K562 treated with DMSO at 1 percent for 48 hours (cell line): Measurements from ENCODE around the gene TAF7. TPM values are rescaled to one million over a fixed set of nuclear protein-coding genes. Genes with fewer than 3 reads are reported as not detected.

Experiments
- total RNA-seq: library from RNA; unstranded; fragments of 300-600 nt; gene quantifications from 2 replicates; pipeline ENCODE4 v1.2.3, GENCODE V29; 2022; ENCODE audit warnings: low replicate concordance; ENCODE audit errors: extremely low read depth

Gene TAF7
- not detected in 2 replicates for total RNA-seq

GRCh38 chr5:141320225-141321169 lies at the start of gene TAF7:
Gene TAF7 (minus strand): TSS chr5:141320784. CDS start chr5:141320044, 740 bp downstream.

DNA sequence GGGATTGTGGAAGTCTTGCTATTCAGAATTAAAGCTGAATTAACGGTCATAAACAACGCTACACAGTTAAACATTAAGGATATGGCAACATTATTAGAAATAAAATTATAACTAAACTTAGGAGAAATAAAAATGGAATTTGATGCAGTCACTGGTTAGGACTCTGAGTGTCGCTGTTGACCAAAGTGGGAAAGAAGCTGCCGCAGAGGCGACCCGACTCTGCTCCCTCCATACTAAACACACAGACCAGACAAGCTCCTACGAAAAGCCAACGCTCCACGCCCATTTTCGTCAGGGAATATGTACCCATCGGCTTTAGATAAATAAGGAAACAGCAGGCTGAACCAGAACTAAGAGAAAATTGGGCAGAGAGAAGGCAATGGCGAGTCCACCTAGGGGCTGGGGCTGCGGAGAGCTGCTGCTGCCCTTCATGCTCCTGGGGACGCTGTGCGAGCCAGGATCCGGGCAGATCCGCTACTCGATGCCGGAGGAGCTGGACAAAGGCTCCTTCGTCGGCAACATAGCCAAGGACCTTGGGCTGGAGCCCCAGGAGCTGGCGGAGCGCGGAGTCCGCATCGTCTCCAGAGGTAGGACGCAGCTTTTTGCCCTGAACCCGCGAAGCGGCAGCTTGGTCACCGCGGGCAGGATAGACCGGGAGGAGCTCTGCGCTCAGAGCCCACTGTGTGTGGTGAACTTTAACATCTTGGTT lies 43.5 kb upstream of the TAF7 start, which contains the start of gene PCDHGA5:
Gene PCDHGA5 (plus strand): TSS at position 211 of the 709 bp plus-strand sequence. CDS start 169 bp downstream, at position 380.

GRCh38 chr5:141359790-141360426 lies 39.3 kb upstream of the TAF7 start, which contains the start of gene PCDHGB2:
Gene PCDHGB2 (plus strand): TSS chr5:141359994. CDS start chr5:141360136, 142 bp downstream.

GRCh38 chr5:141354900-141355469 lies 34.4 kb upstream of the TAF7 start, which contains the start of gene PCDHGA4:
Gene PCDHGA4 (plus strand): TSS chr5:141355021. CDS start chr5:141355108, 87 bp downstream.

GRCh38 chr5:141349917-141350619 lies 29.5 kb upstream of the TAF7 start, which contains the start of gene PCDHGB1:
Gene PCDHGB1 (plus strand): TSS chr5:141350099. CDS start chr5:141350261, 162 bp downstream.

GRCh38 chr5:141343242-141343952 lies 22.8 kb upstream of the TAF7 start, which contains the start of gene PCDHGA3:
Gene PCDHGA3 (plus strand): TSS chr5:141343829. CDS start chr5:141344034, 205 bp downstream.

GRCh38 chr5:141338538-141339306 lies 18.1 kb upstream of the TAF7 start, which contains the start of gene PCDHGA2:
Gene PCDHGA2 (plus strand): TSS chr5:141338760.

DNA sequence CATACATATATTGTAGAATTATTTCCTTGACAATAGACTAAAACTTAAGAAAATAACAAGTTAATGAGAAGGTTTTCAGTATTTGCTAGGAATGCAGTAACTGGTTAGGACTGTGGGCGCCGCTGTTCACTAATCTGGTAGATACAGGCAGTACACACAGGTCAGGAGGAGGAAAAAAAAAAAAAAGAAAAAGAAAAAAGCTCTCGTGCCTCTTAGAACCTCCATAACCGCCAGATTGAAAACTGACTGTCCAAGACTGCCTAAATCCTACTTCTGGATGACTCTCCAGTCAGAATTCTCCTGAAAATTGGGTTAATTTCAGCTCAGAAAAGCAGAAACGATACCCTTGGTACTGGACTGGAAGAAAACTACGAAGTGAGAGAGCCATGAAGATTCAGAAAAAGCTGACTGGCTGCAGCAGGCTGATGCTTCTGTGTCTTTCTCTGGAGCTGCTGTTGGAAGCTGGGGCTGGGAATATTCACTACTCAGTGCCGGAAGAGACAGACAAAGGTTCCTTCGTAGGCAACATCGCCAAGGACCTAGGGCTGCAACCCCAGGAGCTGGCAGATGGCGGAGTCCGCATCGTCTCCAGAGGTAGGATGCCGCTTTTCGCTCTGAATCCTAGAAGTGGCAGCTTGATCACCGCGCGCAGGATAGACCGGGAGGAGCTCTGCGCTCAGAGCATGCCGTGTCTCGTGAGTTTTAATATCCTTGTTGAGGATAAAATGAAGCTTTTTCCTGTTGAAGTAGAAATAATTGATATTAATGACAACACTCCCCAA lies 9.9 kb upstream of the TAF7 start, which contains the start of gene PCDHGA1:
Gene PCDHGA1 (plus strand): TSS at position 216 of the 782 bp plus-strand sequence.

GRCh38 chr5:141303756-141304155 lies 16.8 kb downstream of the TAF7 start, which contains the start of gene SLC25A2:
Gene SLC25A2 (minus strand): TSS chr5:141304049. CDS start chr5:141303865, 184 bp downstream.

Other genes with a start within 250 kb of the TAF7 start
- not detected in 2 replicates for gene PCDHB2, start 226.2 kb downstream of the TAF7 start, total RNA-seq
- gene PCDHB3, start 220.3 kb downstream of the TAF7 start, total RNA-seq = not detected in 2 replicates
- gene PCDHB4, start 199.0 kb downstream of the TAF7 start, total RNA-seq = not detected in 2 replicates
- not detected in 2 replicates for gene PCDHB5, start 185.6 kb downstream of the TAF7 start, total RNA-seq
- not detected in 2 replicates for gene PCDHB6, start 170.7 kb downstream of the TAF7 start, total RNA-seq
- gene PCDHB7, start 148.1 kb downstream of the TAF7 start, total RNA-seq = not detected in 2 replicates
- not detected in 2 replicates for gene PCDHB8, start 143.0 kb downstream of the TAF7 start, total RNA-seq
- gene PCDHB16, start 138.4 kb downstream of the TAF7 start, total RNA-seq = not detected in 2 replicates
- not detected in 2 replicates for gene PCDHB9, start 133.6 kb downstream of the TAF7 start, total RNA-seq
- gene PCDHB10, start 128.4 kb downstream of the TAF7 start, total RNA-seq = not detected in 2 replicates
- gene PCDHB11, start 121.2 kb downstream of the TAF7 start, total RNA-seq = not detected in 2 replicates
- gene PCDHB12, start 112.1 kb downstream of the TAF7 start, total RNA-seq = not detected in 2 replicates
- not detected in 2 replicates for gene PCDHB13, start 106.9 kb downstream of the TAF7 start, total RNA-seq
- gene PCDHB14, start 97.4 kb downstream of the TAF7 start, total RNA-seq = not detected in 2 replicates
- gene PCDHB15, start 75.4 kb downstream of the TAF7 start, total RNA-seq = not detected in 2 replicates
- gene SLC25A2, start 16.7 kb downstream of the TAF7 start, total RNA-seq = not detected in 2 replicates
- not detected in 2 replicates for gene PCDHGA1, start 9.7 kb upstream of the TAF7 start, total RNA-seq
- gene PCDHGA2, start 18.0 kb upstream of the TAF7 start, total RNA-seq = not detected in 2 replicates
- not detected in 2 replicates for gene PCDHGA3, start 23.0 kb upstream of the TAF7 start, total RNA-seq
- not detected in 2 replicates for gene PCDHGB1, start 29.3 kb upstream of the TAF7 start, total RNA-seq
- gene PCDHGA4, start 34.2 kb upstream of the TAF7 start, total RNA-seq = not detected in 2 replicates
- not detected in 2 replicates for gene PCDHGB2, start 39.2 kb upstream of the TAF7 start, total RNA-seq
- not detected in 2 replicates for gene PCDHGA5, start 43.4 kb upstream of the TAF7 start, total RNA-seq
- gene PCDHGB3, start 49.5 kb upstream of the TAF7 start, total RNA-seq = not detected in 2 replicates
- not detected in 2 replicates for gene PCDHGA6, start 53.1 kb upstream of the TAF7 start, total RNA-seq
- gene PCDHGA7, start 62.0 kb upstream of the TAF7 start, total RNA-seq = not detected in 2 replicates
- not detected in 2 replicates for gene PCDHGB4, start 66.9 kb upstream of the TAF7 start, total RNA-seq
- not detected in 2 replicates for gene PCDHGA8, start 71.8 kb upstream of the TAF7 start, total RNA-seq
- gene PCDHGB5, start 77.2 kb upstream of the TAF7 start, total RNA-seq = not detected in 2 replicates
- not detected in 2 replicates for gene PCDHGA9, start 82.0 kb upstream of the TAF7 start, total RNA-seq
- gene PCDHGB6, start 87.2 kb upstream of the TAF7 start, total RNA-seq = not detected in 2 replicates
- not detected in 2 replicates for gene PCDHGA10, start 92.2 kb upstream of the TAF7 start, total RNA-seq
- not detected in 2 replicates for gene PCDHGB7, start 96.9 kb upstream of the TAF7 start, total RNA-seq
- gene PCDHGA11, start 100.3 kb upstream of the TAF7 start, total RNA-seq = not detected in 2 replicates
- not detected in 2 replicates for gene PCDHGA12, start 109.7 kb upstream of the TAF7 start, total RNA-seq
- gene PCDHGC3, start 155.2 kb upstream of the TAF7 start, total RNA-seq = not detected in 2 replicates
- not detected in 2 replicates for gene PCDHGC4, start 164.2 kb upstream of the TAF7 start, total RNA-seq
- gene PCDHGC5, start 168.3 kb upstream of the TAF7 start, total RNA-seq = not detected in 2 replicates